NCI-H774 (cell line): ENCODE results near the gene OR4D6.
"Not testable (repeated sequence)": the region's sequence is repeated elsewhere in the genome, so short reads cannot be mapped to it uniquely, and the experiment has no call there.

ENCODE experiments used
- DNase-seq: peaks from one replicate; lab custom pipeline; 2025; lab: John Stamatoyannopoulos, UW

Gene OR4D6

GRCh38 chr11:59456661-59457060 lies at the start of gene OR4D6:
Gene OR4D6 (plus strand): TSS chr11:59456961. CDS start chr11:59456961, 0 bp downstream.
- DNase-seq: no peak

GRCh38 chr11:59413646-59414045 lies 43.1 kb upstream of the OR4D6 start:
- no peak for DNase-seq

GRCh38 chr11:59415111-59415510 lies 41.6 kb upstream of the OR4D6 start:
- DNase-seq: no peak

GRCh38 chr11:59416613-59417012 lies 40.1 kb upstream of the OR4D6 start:
- DNase-seq: no peak

GRCh38 chr11:59417023-59417422 lies 39.7 kb upstream of the OR4D6 start:
- no peak for DNase-seq

- DNase-seq: no peak
Observed at GRCh38 chr11:59418156-59418555, 38.6 kb upstream of the OR4D6 start.

GRCh38 chr11:59423835-59424234 lies 32.9 kb upstream of the OR4D6 start:
- no peak for DNase-seq

- no peak for DNase-seq
Observed at GRCh38 chr11:59425131-59425530, 31.6 kb upstream of the OR4D6 start.

GRCh38 chr11:59426361-59427067 lies 30.2 kb upstream of the OR4D6 start, which contains the start of gene OR5A2:
Gene OR5A2 (minus strand): TSS chr11:59426413. CDS start chr11:59422953, 3,460 bp downstream.
- DNase-seq: peak; percentile 4

GRCh38 chr11:59427068-59427382 lies 29.7 kb upstream of the OR4D6 start:
- no peak for DNase-seq

GRCh38 chr11:59429924-59430516 lies 26.7 kb upstream of the OR4D6 start:
- DNase-seq: peak; percentile 10

GRCh38 chr11:59436169-59436568 lies 20.6 kb upstream of the OR4D6 start, which contains the start of gene OR5A1:
Gene OR5A1 (plus strand): TSS chr11:59436469. CDS start chr11:59443169, 6,700 bp downstream.
- DNase-seq: no peak

- no peak for DNase-seq
Observed at GRCh38 chr11:59437770-59438169, 19.0 kb upstream of the OR4D6 start.

GRCh38 chr11:59445624-59446023 lies 11.1 kb upstream of the OR4D6 start:
- not testable (repeated sequence) for DNase-seq

GRCh38 chr11:59448484-59448883 lies 8.3 kb upstream of the OR4D6 start:
- DNase-seq: no peak

GRCh38 chr11:59459916-59460315 lies 3.2 kb downstream of the OR4D6 start:
- DNase-seq: no peak

GRCh38 chr11:59463190-59463641 lies 6.5 kb downstream of the OR4D6 start:
- no peak for DNase-seq

- DNase-seq: no peak
Observed at GRCh38 chr11:59473015-59473414, 16.3 kb downstream of the OR4D6 start, which contains the start of gene OR4D10. Gene OR4D10 (plus strand): TSS chr11:59473315. CDS start chr11:59477430, 4,115 bp downstream.

- no peak for DNase-seq
Observed at GRCh38 chr11:59475176-59475575, 18.4 kb downstream of the OR4D6 start.

GRCh38 chr11:59479906-59480305 lies 23.1 kb downstream of the OR4D6 start:
- no peak for DNase-seq

- no peak for DNase-seq
Observed at GRCh38 chr11:59480359-59480758, 23.6 kb downstream of the OR4D6 start.

GRCh38 chr11:59501931-59502330 lies 45.2 kb downstream of the OR4D6 start:
- DNase-seq: no peak

- no peak for DNase-seq
Observed at GRCh38 chr11:59503276-59503675, 46.5 kb downstream of the OR4D6 start, which contains the start of gene OR4D11. Gene OR4D11 (plus strand): TSS chr11:59503576. CDS start chr11:59503576, 0 bp downstream.
